NT2/D1 (cell line): Measurements from ENCODE around the gene RINT1.

Experiments used
- DNase-seq: peaks from one replicate; pipeline ENCODE4 v3.0.0-alpha.2; 2011; ENCODE audit warnings: low read depth, low spot score
- H3K27me3 ChIP-seq: 2 replicates; pipeline ENCODE4 v1.6.0; 2011; ENCODE audit warnings: mild to moderate bottlenecking; ENCODE audit not compliant: insufficient read length, insufficient read depth
- H3K36me3 ChIP-seq: 2 replicates; pipeline ENCODE4 v1.6.1; 2011; ENCODE audit warnings: mild to moderate bottlenecking, low read length, mixed read lengths; ENCODE audit not compliant: insufficient read depth, insufficient read length
- H3K4me1 ChIP-seq: 2 replicates; pipeline ENCODE4 v1.5.1; 2011; ENCODE audit not compliant: insufficient read depth, insufficient read length
- H3K4me3 ChIP-seq: 2 replicates; pipeline ENCODE4 v1.5.1; 2011; ENCODE audit warnings: low read depth; ENCODE audit not compliant: insufficient read length
- H3K9ac ChIP-seq: 2 replicates; pipeline ENCODE4 v1.6.0; 2011; ENCODE audit warnings: low read depth; ENCODE audit not compliant: insufficient read length
- H3K9me3 ChIP-seq: 2 replicates; pipeline ENCODE4 v1.5.1; 2011; ENCODE audit warnings: mild to moderate bottlenecking, low read length; ENCODE audit not compliant: insufficient read depth
- SUZ12 ChIP-seq: IDR thresholded peaks from 2 replicates; pipeline ENCODE4 v1.6.1; 2011; ENCODE audit not compliant: insufficient read length, insufficient read depth; ENCODE audit errors: extremely low read depth
- YY1 ChIP-seq: IDR thresholded peaks from 2 replicates; pipeline ENCODE4 v1.6.1; 2011; ENCODE audit not compliant: insufficient read length, insufficient read depth
- ZNF274 ChIP-seq: IDR thresholded peaks from 2 replicates; pipeline ENCODE4 v1.6.1; 2011; ENCODE audit warnings: mild to moderate bottlenecking, low read depth, low read length

RINT1 gene

DNA sequence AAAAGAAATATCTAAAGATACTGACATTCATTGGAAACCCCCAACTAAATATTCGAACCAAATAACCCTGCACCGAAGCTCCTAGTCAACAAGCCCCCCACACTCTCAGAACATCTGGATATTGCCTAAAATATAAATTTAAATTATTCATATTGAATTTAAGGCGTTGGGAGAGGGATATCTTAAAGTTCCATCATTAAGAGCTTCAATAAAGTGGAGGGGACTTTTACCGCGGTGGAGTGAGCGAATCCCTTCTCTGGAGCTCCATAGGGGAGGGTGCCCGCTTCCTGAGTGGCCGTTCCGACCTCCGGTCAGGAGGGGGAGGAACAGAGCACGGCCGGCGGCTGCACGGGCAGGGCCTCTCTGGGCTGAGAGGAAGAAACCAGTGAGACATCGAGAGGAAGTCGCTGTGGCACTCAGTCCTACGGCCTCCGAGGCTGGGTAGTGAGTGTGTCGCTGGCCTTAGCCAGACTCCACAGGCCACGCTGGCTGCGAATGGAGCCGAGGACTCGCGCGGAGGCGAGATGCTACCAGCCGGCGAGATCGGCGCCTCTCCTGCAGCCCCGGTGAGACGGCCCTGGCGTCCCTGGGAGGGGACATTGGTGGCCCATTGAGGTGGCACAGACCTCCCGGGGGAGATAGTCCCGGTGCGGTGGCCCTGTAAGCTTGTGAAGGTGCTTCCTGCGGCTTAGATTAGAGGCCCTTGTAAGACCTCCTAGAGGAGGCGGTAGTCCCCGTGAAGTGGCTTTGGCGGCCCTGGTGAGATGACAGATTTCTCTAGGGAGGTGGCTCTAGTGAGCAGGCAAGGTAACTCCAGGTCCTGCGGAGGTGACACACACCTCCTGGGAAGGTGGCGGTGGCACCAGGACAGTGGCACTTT lies at the start of gene RINT1:
Gene RINT1, plus strand, starts transcription at position 410 of the 880 bp plus-strand sequence. Its CDS starts 115 bp downstream, at position 525.
- Histone ChIP-seq H3K4me1 (no peaks in the 10 kb centered on the region), H3K4me3 (peak within 1 kb of the TSS; percentile 98), H3K9me3 (no peaks in the 10 kb centered on the region), H3K36me3 (peaks cover 21% of the 10 kb centered on the region), H3K9ac (peak within 1 kb of the TSS; percentile 98), H3K27me3 (no peaks in the 10 kb centered on the region)
- TF ChIP-seq YY1, result no peak
- no peak for TF ChIP-seq SUZ12
- TF ChIP-seq ZNF274, result no peak
- DNase-seq, result peak; percentile 89

- DNase-seq, result no peak
- no peaks in the 10 kb centered on the region for H3K27me3 ChIP-seq
- H3K4me3 ChIP-seq, result no peak overlapping the region
- no peaks in the 10 kb centered on the region for H3K9me3 ChIP-seq
- peaks cover 36% of the 10 kb centered on the region for H3K36me3 ChIP-seq
- TF ChIP-seq SUZ12 (no peak), YY1 (no peak), ZNF274 (no peak)
- no peak overlapping the region for H3K9ac ChIP-seq
- H3K4me1 ChIP-seq, result no peaks in the 10 kb centered on the region
Observed at GRCh38 chr7:105487579-105488571, 44.1 kb upstream of the RINT1 start.

GRCh38 chr7:105489409-105489808 lies 42.6 kb upstream of the RINT1 start:
- Histone ChIP-seq H3K36me3 (peaks cover 31% of the 10 kb centered on the region), H3K9ac (no peak overlapping the region)
- TF ChIP-seq SUZ12 (no peak), ZNF274 (no peak), YY1 (no peak)

DNA sequence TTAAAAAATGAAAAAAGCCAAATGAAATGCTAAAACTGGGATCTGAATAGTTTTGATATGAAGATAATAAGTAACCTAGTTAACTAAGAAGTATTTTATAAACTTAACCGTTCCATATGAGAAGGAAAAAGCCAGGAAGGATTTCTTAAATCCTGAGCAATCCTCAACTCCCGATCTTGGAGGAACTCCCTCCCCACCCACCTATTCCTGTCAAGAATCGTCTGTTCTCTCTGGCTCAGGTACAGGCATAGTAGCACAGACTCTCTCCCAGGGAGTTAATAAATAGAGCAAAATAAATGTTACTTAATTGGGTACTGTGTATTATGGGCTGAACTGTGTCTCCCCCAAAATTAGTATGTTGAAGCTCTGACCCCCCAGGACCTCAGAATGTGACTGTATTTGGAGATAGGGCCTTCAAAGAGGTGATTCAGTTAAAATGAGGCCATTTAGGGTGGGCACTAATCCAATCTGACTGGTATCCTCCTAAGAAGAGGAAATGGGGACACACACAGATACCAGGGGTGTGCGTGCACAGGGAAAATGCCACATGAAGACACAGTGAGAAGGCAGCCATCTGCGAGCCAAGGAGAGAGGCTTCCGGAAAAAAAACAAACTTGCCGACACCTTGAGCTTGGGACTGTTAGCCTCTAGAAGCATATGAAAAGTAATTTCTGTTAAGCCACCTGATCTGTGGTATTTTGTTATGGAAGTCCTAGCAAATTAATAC lies 38.6 kb upstream of the RINT1 start:
- DNase-seq, result no peak
- H3K9ac ChIP-seq, result no peak overlapping the region
- no peak for TF ChIP-seq SUZ12
- no peak for TF ChIP-seq YY1
- TF ChIP-seq ZNF274, result no peak
- H3K27me3 ChIP-seq, result no peaks in the 10 kb centered on the region
- H3K9me3 ChIP-seq, result no peaks in the 10 kb centered on the region
- peaks cover 23% of the 10 kb centered on the region for H3K36me3 ChIP-seq
- H3K4me1 ChIP-seq, result no peaks in the 10 kb centered on the region
- H3K4me3 ChIP-seq, result no peak overlapping the region

More at GRCh38 chr7:105489409-105489808, 42.6 kb upstream of the RINT1 start:
- no peaks in the 10 kb centered on the region for H3K9me3 ChIP-seq
- no peak overlapping the region for H3K4me3 ChIP-seq
- no peak for DNase-seq
- H3K4me1 ChIP-seq, result no peaks in the 10 kb centered on the region
- no peaks in the 10 kb centered on the region for H3K27me3 ChIP-seq

GRCh38 chr7:105493923-105494315 lies 38.1 kb upstream of the RINT1 start:
- Histone ChIP-seq H3K9me3 (no peaks in the 10 kb centered on the region), H3K36me3 (peaks cover 27% of the 10 kb centered on the region), H3K4me3 (no peak overlapping the region), H3K9ac (no peak overlapping the region), H3K27me3 (no peaks in the 10 kb centered on the region), H3K4me1 (no peaks in the 10 kb centered on the region)
- DNase-seq, result no peak
- TF ChIP-seq SUZ12, result no peak

DNA sequence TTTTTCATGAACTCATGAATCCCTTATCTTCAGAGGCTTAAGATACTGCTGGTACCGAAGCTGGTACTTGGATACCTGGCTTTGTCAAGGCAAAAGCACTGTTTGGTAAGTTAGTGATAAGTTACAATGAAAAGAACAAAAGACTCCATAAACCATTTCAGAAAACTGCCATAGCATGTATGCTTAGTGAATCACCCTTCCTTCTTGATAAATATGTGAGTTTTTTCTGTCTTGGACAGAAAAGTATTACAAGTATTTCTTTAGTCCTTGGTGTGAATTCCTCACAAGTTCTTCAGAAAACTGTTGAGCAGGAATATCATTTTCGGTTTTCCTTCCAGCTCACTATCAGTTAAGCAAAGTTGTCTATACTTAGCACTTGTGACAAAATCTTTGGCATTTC lies 35.5 kb upstream of the RINT1 start:
- no peak for TF ChIP-seq SUZ12
- no peak for TF ChIP-seq YY1
- no peak for TF ChIP-seq ZNF274
- Histone ChIP-seq H3K9me3 (no peaks in the 10 kb centered on the region), H3K36me3 (peaks cover 49% of the 10 kb centered on the region), H3K9ac (no peak overlapping the region), H3K4me1 (no peaks in the 10 kb centered on the region), H3K4me3 (no peak overlapping the region), H3K27me3 (no peaks in the 10 kb centered on the region)
- no peak for DNase-seq
